ENCODE results near the gene VAV1.

Gene VAV1

GRCh38 chr19:6890938-6891337 lies 118.4 kb downstream of the VAV1 start:
- DNase-seq (ENCODE audit: low read depth in 2 of 2, low spot score in 1 of 2): no peak

DNA sequence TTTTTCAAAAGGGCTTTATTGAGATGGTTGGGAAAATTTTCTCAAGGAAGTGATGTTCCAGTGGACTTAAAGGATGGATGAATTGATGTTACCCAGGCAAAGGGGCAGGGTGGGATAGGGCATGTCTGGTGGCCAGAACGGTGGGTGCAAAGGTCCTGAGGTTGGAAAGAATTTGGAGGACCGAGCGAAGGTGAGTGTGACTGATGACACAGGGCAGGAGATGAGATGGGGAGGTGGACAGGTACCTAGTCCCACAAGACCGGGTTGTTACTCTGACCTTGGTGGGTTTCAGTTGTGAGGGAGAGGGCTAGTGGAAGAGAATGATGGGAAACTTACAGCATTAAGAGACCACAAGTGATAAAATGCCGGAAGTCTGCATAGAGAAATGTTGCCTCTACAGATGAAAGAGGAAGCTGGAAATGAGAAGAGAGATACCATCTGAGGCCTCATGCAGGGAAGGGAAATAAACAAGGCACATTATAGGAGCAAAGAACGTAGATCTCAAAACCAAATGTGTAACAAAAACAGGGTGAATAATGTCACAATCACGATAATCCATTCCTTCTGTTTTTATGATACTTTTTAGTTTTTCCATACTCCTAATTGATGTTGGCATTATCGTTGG lies 119.4 kb downstream of the VAV1 start:
- no peak for DNase-seq (ENCODE audit: low read depth in 2 of 2, low spot score in 1 of 2)

GRCh38 chr19:6894313-6894712 lies 121.8 kb downstream of the VAV1 start:
- DNase-seq (ENCODE audit: low read depth in 2 of 2, low spot score in 1 of 2): no peak

- no peak for DNase-seq (ENCODE audit: low read depth in 2 of 2, low spot score in 1 of 2)
These were observed 130.9 kb downstream of the VAV1 start for GRCh38 chr19:6903446-6903845.

DNA sequence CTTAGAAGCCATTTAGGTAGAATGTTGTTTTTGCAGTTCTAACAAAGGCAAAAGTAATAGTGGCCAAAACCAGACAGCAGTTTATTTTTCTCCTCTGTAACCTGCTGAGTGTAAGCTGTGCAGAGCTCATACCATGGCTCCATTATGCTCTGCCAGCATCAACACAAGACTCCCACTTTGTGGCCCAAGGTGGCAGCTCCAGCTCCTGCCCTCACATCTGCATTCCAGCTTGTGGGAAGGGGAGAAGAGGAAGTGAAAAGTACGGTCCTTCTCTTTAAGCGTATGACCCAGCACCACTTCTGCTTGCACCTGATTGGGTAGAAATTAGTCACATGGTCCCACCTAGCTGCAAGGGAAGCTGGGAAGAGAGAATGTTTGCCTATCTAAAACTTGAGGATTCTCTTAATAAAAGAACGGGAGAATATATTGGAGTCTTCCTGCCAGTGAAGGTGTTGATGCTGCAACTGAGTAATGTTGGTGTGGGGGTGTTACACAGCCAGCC lies 134.1 kb downstream of the VAV1 start:
- no peak for DNase-seq (ENCODE audit: low read depth in 2 of 2, low spot score in 1 of 2)
